ENCODE data around the gene HMCN1. TPM values are rescaled to one million over a fixed set of nuclear protein-coding genes. Genes with fewer than 3 reads are reported as not detected.

Gene HMCN1
- total RNA-seq, 1 donor from 2014 or later = 0.22 TPM

GRCh38 chr1:186073697-186074096 is 339.5 kb downstream of the HMCN1 start:
- intact Hi-C loops (cut with micrococcal nuclease) = no loop called here

- intact Hi-C loops (cut with micrococcal nuclease) = no loop called here
Observed at GRCh38 chr1:186076006-186076405, 341.8 kb downstream of the HMCN1 start.

- intact Hi-C loops (cut with micrococcal nuclease) = no loop called here
Observed at GRCh38 chr1:186078245-186078644, 344.1 kb downstream of the HMCN1 start.

GRCh38 chr1:186079084-186079684 is 345.0 kb downstream of the HMCN1 start:
- intact Hi-C loops (cut with micrococcal nuclease) = no loop called here

GRCh38 chr1:186082235-186082937 is 348.2 kb downstream of the HMCN1 start:
- intact Hi-C loops (cut with micrococcal nuclease) = no loop called here

GRCh38 chr1:186086583-186086982 is 352.4 kb downstream of the HMCN1 start:
- intact Hi-C loops (cut with micrococcal nuclease) = no loop called here

GRCh38 chr1:186089940-186090339 is 355.7 kb downstream of the HMCN1 start:
- intact Hi-C loops (cut with micrococcal nuclease) = no loop called here

- intact Hi-C loops (cut with micrococcal nuclease) = no loop called here
Observed at GRCh38 chr1:186091222-186091720, 357.1 kb downstream of the HMCN1 start.

GRCh38 chr1:186093437-186093836 is 359.2 kb downstream of the HMCN1 start:
- intact Hi-C loops (cut with micrococcal nuclease) = no loop called here

GRCh38 chr1:186094172-186094571 is 360.0 kb downstream of the HMCN1 start:
- intact Hi-C loops (cut with micrococcal nuclease) = no loop called here

- intact Hi-C loops (cut with micrococcal nuclease) = no loop called here
Observed at GRCh38 chr1:186099336-186100104, 365.3 kb downstream of the HMCN1 start.

- intact Hi-C loops (cut with micrococcal nuclease) = no loop called here
Observed at GRCh38 chr1:186102107-186102506, 367.9 kb downstream of the HMCN1 start.

- intact Hi-C loops (cut with micrococcal nuclease) = no loop called here
Observed at GRCh38 chr1:186102547-186103148, 368.5 kb downstream of the HMCN1 start.

- intact Hi-C loops (cut with micrococcal nuclease) = no loop called here
Observed at GRCh38 chr1:186104459-186104858, 370.3 kb downstream of the HMCN1 start.

GRCh38 chr1:186112280-186112679 is 378.1 kb downstream of the HMCN1 start:
- intact Hi-C loops (cut with micrococcal nuclease) = no loop called here

GRCh38 chr1:186113461-186113860 is 379.3 kb downstream of the HMCN1 start:
- intact Hi-C loops (cut with micrococcal nuclease) = no loop called here

- intact Hi-C loops (cut with micrococcal nuclease) = no loop called here
Observed at GRCh38 chr1:186118724-186119123, 384.5 kb downstream of the HMCN1 start.

- intact Hi-C loops (cut with micrococcal nuclease) = no loop called here
Observed at GRCh38 chr1:186122837-186123236, 388.6 kb downstream of the HMCN1 start.

- intact Hi-C loops (cut with micrococcal nuclease) = no loop called here
Observed at GRCh38 chr1:186125035-186125434, 390.8 kb downstream of the HMCN1 start.

GRCh38 chr1:186125511-186125910 is 391.3 kb downstream of the HMCN1 start:
- intact Hi-C loops (cut with micrococcal nuclease) = no loop called here

GRCh38 chr1:186129758-186130157 is 395.6 kb downstream of the HMCN1 start:
- intact Hi-C loops (cut with micrococcal nuclease) = no loop called here

GRCh38 chr1:186139115-186139514 is 404.9 kb downstream of the HMCN1 start:
- intact Hi-C loops (cut with micrococcal nuclease) = no loop called here

All from T-helper 1 cell treated with Interleukin-12 subunit alpha and Interleukin-12 subunit beta and Interleukin-4 antibody, amounts not matched to agents 30 ng/mL and 1 ng/mL, for 36 hours (primary cell).